DND-41 (cell line): ENCODE data around the gene CBR1.

Source experiments
- ATAC-seq: fragments of 200-7000 bp; cut with Tn5 transposase; 3 replicates; pipeline ENCODE4 v1.9.1; 2021; ENCODE audit warnings: low read depth; ENCODE audit not compliant: insufficient read depth
- DNase-seq: peaks from one replicate; pipeline ENCODE4 v3.0.0-alpha.2; 2020
- H2AFZ ChIP-seq: 2 replicates; pipeline ENCODE4 v1.6.0; 2012; ENCODE audit warnings: low read depth, low read length
- H3K27ac ChIP-seq: 2 replicates; pipeline ENCODE4 v1.5.1; 2012; ENCODE audit warnings: low read length, inconsistent platforms
- H3K27me3 ChIP-seq: fragments of 200-600 bp; sonication (generic); 2 replicates; pipeline ENCODE4 v1.6.0; 2012; ENCODE audit warnings: low read length, mild to moderate bottlenecking, inconsistent platforms; ENCODE audit not compliant: insufficient read depth, poor library complexity
- H3K36me3 ChIP-seq: 2 replicates; pipeline ENCODE4 v1.5.1; 2012; ENCODE audit warnings: low read length, inconsistent platforms; ENCODE audit not compliant: insufficient read depth
- H3K4me1 ChIP-seq: 2 replicates; pipeline ENCODE4 v1.5.1; 2012; ENCODE audit warnings: mild to moderate bottlenecking, low read length; ENCODE audit not compliant: insufficient read depth
- H3K4me2 ChIP-seq: 2 replicates; pipeline ENCODE4 v1.6.0; 2012; ENCODE audit warnings: mild to moderate bottlenecking, moderate library complexity, low read length, inconsistent platforms; ENCODE audit not compliant: insufficient read depth
- H3K4me3 ChIP-seq, 2 experiments: fragments of 200-600 bp in 1 of 2; shearing (Covaris generic) in 1 of 2; 2 replicates each; pipeline ENCODE4 v1.5.1; 2012 to 2016; ENCODE audit warnings: inconsistent platforms in 2 of 2, low read length in 2 of 2, mild to moderate bottlenecking in 2 of 2, low read depth in 1 of 2, moderate library complexity in 1 of 2
- H3K79me2 ChIP-seq: 2 replicates; pipeline ENCODE4 v1.6.0; 2012; ENCODE audit warnings: low read length, inconsistent platforms; ENCODE audit not compliant: insufficient read depth
- H3K9ac ChIP-seq: 2 replicates; pipeline ENCODE4 v1.6.0; 2012; ENCODE audit warnings: low read depth, mild to moderate bottlenecking, inconsistent platforms, low read length, moderate library complexity
- H3K9me3 ChIP-seq: 2 replicates; pipeline ENCODE4 v1.5.1; 2012; ENCODE audit warnings: low read length, moderate library complexity, mild to moderate bottlenecking, inconsistent platforms; ENCODE audit not compliant: insufficient read depth, severe bottlenecking
- H4K20me1 ChIP-seq: 2 replicates; pipeline ENCODE4 v1.6.0; 2012; ENCODE audit warnings: low read length; ENCODE audit not compliant: insufficient read depth
- EZH2 ChIP-seq: IDR thresholded peaks from 3 replicates; pipeline ENCODE4 v1.6.1; 2012; ENCODE audit warnings: borderline replicate concordance, low read depth, mild to moderate bottlenecking, moderate library complexity, low read length, inconsistent platforms; ENCODE audit not compliant: severe bottlenecking
- TF ChIP-seq, protein P1 (sequence below): IDR thresholded peaks from 2 replicates; pipeline ENCODE4 v1.5.1; 2012; ENCODE audit warnings: borderline replicate concordance, low read length, moderate library complexity, mild to moderate bottlenecking; ENCODE audit not compliant: poor library complexity, severe bottlenecking; ENCODE audit errors: extremely low read depth

Gene CBR1

DNA sequence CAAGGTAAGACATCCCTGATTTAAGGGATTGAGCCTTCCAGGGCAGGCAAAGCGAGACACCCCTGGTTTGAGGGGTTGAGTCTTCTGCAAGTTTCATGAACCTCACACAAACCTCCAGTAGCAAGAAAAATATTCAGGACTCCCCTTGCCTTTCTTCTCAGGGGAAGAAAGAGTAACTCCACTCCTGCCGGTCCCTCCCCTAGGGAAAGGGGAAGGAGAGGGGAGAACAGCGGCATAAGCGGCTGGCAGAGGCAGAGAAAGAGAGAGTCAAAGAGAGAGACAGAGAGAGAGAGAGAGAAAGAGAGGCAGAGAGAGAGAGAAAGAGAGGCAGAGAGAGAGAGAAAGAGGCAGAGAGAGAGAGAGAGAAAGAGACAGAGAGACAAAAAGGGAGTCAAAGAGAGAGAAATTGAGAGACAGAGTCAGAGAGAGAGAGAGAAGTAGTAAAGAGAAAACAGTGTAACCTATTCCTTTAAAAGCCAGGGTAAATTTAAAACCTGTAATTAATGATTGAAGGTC is 35.6 kb downstream of the CBR1 start:
- H2AFZ ChIP-seq = no peak overlapping the region
- no peak for TF ChIP-seq EZH2
- TF ChIP-seq, protein P1, sequence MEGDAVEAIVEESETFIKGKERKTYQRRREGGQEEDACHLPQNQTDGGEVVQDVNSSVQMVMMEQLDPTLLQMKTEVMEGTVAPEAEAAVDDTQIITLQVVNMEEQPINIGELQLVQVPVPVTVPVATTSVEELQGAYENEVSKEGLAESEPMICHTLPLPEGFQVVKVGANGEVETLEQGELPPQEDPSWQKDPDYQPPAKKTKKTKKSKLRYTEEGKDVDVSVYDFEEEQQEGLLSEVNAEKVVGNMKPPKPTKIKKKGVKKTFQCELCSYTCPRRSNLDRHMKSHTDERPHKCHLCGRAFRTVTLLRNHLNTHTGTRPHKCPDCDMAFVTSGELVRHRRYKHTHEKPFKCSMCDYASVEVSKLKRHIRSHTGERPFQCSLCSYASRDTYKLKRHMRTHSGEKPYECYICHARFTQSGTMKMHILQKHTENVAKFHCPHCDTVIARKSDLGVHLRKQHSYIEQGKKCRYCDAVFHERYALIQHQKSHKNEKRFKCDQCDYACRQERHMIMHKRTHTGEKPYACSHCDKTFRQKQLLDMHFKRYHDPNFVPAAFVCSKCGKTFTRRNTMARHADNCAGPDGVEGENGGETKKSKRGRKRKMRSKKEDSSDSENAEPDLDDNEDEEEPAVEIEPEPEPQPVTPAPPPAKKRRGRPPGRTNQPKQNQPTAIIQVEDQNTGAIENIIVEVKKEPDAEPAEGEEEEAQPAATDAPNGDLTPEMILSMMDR = no peak
- no peaks in the 10 kb centered on the region for H3K36me3 ChIP-seq
- no peaks in the 10 kb centered on the region for H3K79me2 ChIP-seq
- ATAC-seq (no peak), DNase-seq (no peak)
- no peaks in the 10 kb centered on the region for H4K20me1 ChIP-seq
- H3K4me1 ChIP-seq = no peaks in the 10 kb centered on the region
- no peak overlapping the region for H3K4me3 ChIP-seq
- H3K4me2 ChIP-seq = no peak overlapping the region
- H3K9ac ChIP-seq = no peak overlapping the region
- H3K27me3 ChIP-seq = peaks cover 27% of the 10 kb centered on the region
- H3K27ac ChIP-seq = no peak overlapping the region
- no peaks in the 10 kb centered on the region for H3K9me3 ChIP-seq

DNA sequence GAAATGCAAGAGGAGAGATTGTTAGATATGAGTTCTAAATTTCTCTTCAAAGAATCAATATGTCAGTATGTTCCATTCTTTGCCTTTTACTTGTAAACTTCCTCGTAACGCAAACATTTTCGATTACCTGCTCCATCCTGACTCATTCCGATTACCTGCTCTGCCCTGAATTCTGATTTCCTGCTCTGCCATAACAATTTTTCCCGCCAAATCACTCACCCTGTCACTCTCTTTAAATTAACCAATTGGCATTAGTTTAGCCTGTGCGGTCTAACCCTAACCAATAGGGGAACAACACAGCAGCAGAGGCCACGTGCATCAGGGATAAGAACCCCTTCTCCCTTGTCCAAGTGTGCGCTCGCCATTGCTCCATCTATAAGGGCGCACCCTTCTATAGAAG is 40.0 kb downstream of the CBR1 start:
- Histone ChIP-seq H3K9me3 (no peaks in the 10 kb centered on the region), H3K9ac (no peak overlapping the region), H3K27me3 (peaks cover 27% of the 10 kb centered on the region), H3K4me3 (no peak overlapping the region), H3K36me3 (no peaks in the 10 kb centered on the region), H3K27ac (no peak overlapping the region), H3K79me2 (no peaks in the 10 kb centered on the region), H4K20me1 (no peaks in the 10 kb centered on the region), H3K4me2 (no peak overlapping the region), H2AFZ (no peak overlapping the region), H3K4me1 (peaks cover 28% of the 10 kb centered on the region)
- TF ChIP-seq EZH2 = no peak
- TF ChIP-seq, protein P1 = no peak
- DNase-seq (no peak), ATAC-seq (no peak)

DNA sequence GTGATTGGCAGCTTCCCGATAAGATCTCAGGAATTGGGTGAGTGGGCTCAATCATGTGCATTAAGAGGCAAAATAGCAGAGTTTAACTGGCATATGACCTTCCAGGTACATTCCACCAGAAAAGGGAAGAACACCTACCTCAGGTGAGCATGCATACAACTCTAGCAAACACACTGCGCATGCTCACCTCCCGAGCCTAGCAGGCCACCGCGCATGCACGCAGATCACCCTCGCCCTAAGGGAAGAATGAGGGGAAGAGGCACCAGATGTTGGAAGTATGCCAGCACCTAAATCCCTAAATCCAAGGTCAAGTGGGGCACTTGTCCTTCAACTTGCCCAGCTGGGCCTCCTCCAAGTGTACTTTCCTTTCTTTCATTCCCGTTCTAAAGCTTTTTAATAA is 41.4 kb downstream of the CBR1 start:
- DNase-seq (no peak), ATAC-seq (no peak)
- TF ChIP-seq, protein P1 = no peak
- no peak for TF ChIP-seq EZH2
- Histone ChIP-seq H3K9ac (no peak overlapping the region), H3K36me3 (no peaks in the 10 kb centered on the region), H4K20me1 (no peaks in the 10 kb centered on the region), H3K4me1 (peaks cover 28% of the 10 kb centered on the region), H2AFZ (no peak overlapping the region), H3K27me3 (peaks cover 15% of the 10 kb centered on the region), H3K27ac (no peak overlapping the region), H3K79me2 (no peaks in the 10 kb centered on the region), H3K9me3 (no peaks in the 10 kb centered on the region), H3K4me3 (no peak overlapping the region), H3K4me2 (no peak overlapping the region)
